Measurements from ENCODE around the gene CD300LB. TPM values are rescaled to one million over a fixed set of nuclear protein-coding genes. Genes with fewer than 3 reads are reported as not detected.
"Not testable (repeated sequence)": the region's sequence is repeated elsewhere in the genome, so short reads cannot be mapped to it uniquely, and the experiment has no call there.

CD300LB gene
- total RNA-seq, 1 donor from 2014 or later: 1.5 TPM

DNA sequence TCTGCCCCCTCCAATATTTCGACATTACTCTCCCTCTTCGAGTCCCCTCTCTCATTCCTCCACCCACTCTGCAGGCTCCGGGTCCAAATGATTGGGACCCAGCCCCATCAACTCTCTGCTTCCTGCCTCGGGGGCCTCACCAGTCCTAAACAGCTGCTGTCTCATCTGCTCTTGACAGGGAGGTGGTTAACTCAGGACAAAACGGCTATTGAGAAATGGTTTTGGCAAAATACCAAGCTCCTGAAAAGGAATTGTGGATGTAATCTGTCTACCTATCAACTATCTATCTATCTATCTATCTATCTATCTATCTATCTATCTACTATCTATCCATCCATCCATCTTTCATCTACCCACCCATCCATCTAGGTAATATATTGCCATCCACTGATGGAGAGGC lies 33.9 kb upstream of the CD300LB start:
- ATAC-seq (no peak), DNase-seq (no peak)
- Histone ChIP-seq H3K36me3 (no peaks in the 10 kb centered on the region), H3K27me3 (ENCODE audit: low read depth) (no peaks in the 10 kb centered on the region), H3K4me3 (no peak overlapping the region), H3K27ac (no peak overlapping the region), H3K4me1 (peaks cover 8% of the 10 kb centered on the region), H3K9me3 (no peaks in the 10 kb centered on the region)
- TF ChIP-seq, protein P1, sequence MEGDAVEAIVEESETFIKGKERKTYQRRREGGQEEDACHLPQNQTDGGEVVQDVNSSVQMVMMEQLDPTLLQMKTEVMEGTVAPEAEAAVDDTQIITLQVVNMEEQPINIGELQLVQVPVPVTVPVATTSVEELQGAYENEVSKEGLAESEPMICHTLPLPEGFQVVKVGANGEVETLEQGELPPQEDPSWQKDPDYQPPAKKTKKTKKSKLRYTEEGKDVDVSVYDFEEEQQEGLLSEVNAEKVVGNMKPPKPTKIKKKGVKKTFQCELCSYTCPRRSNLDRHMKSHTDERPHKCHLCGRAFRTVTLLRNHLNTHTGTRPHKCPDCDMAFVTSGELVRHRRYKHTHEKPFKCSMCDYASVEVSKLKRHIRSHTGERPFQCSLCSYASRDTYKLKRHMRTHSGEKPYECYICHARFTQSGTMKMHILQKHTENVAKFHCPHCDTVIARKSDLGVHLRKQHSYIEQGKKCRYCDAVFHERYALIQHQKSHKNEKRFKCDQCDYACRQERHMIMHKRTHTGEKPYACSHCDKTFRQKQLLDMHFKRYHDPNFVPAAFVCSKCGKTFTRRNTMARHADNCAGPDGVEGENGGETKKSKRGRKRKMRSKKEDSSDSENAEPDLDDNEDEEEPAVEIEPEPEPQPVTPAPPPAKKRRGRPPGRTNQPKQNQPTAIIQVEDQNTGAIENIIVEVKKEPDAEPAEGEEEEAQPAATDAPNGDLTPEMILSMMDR (IDR thresholded peaks at IDR 0.05): no peak
- intact Hi-C loops (cut with DNase I): no loop called here

DNA sequence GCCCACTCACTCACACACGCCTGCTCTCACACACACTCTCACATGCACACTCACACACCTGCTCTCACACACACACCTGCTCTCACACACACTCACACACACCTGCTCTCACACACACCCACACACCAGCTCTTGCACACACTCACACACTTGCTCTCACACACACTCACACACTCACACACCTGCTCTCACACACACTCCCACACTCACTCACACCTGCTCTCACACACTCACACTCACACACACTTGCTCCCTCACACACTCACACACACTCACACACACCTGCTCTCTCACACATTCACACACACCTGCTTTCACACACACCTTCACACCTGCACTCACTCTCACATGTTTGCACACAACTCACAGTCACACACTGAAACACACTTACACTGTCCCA lies 32.1 kb upstream of the CD300LB start:
- ATAC-seq: no peak

DNA sequence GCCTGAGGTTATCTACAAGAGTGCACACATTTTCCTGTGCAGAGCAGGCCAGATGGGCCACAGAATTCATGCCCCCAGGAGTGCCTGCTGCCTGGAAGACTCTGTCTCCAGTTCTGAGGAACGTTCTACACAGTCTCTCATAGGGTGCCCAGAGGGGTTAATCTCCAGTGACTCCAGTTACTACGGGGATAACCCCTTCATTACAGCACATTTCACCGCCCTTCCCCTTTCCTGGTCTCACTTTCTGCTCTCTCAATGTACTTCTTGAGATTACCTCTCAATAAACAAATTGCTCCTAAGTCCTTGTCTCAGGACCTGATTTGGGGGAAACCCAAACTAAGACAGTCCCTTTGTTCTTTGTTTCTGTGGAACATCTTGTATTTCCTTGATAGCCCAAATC lies 30.3 kb upstream of the CD300LB start:
- no peak for ATAC-seq
- no peak for DNase-seq
- Histone ChIP-seq H3K4me1 (no peaks in the 10 kb centered on the region), H3K9me3 (no peaks in the 10 kb centered on the region), H3K36me3 (no peaks in the 10 kb centered on the region), H3K27ac (no peak overlapping the region), H3K4me3 (no peak overlapping the region), H3K27me3 (ENCODE audit: low read depth) (no peaks in the 10 kb centered on the region)
- TF ChIP-seq, protein P1 (IDR thresholded peaks at IDR 0.05): no peak
- intact Hi-C loops (cut with DNase I): no loop called here

More for the DNA sequence above, 32.1 kb upstream of the CD300LB start:
- no peaks in the 10 kb centered on the region for H3K36me3 ChIP-seq
- no peak for DNase-seq
- no peaks in the 10 kb centered on the region for H3K27me3 ChIP-seq (ENCODE audit: low read depth)
- no peaks in the 10 kb centered on the region for H3K9me3 ChIP-seq
- no peak overlapping the region for H3K27ac ChIP-seq
- H3K4me3 ChIP-seq: no peak overlapping the region
- no peaks in the 10 kb centered on the region for H3K4me1 ChIP-seq
- TF ChIP-seq, protein P1 (IDR thresholded peaks at IDR 0.05): no peak
- intact Hi-C loops (cut with DNase I): no loop called here

DNA sequence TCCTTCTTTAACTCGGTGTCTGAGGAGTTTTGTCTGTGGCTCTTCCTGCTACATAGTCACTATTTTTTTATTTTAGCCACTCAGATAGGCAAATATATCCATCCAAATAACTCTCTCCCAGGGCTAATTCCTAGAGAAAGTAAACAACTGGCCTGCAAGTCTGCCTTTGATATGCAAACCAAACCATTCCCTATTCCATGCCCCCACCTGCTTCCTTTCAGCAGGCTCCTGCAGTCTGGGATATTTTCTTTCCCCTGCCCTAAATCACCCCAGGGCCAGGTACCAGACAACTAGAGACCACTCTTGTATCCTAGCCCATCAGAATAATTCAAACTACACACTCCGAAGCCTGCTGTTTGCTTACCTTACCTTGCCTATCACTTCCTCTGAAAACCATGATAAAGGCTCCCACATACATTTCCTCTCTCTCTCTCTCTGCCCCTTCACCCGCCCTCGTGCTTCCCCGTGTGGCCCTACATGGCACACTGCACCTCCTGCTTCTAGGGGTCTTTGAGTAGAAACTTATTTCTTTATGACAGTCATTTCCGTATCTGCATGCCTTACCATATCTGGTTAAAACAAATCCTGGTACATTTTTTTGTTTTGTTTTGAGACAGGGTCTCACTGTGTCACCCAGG lies 27.7 kb upstream of the CD300LB start:
- no peak overlapping the region for H3K27ac ChIP-seq
- H3K9me3 ChIP-seq: no peaks in the 10 kb centered on the region
- ATAC-seq: no peak
- H3K4me3 ChIP-seq: no peak overlapping the region
- no peaks in the 10 kb centered on the region for H3K4me1 ChIP-seq
- H3K27me3 ChIP-seq (ENCODE audit: low read depth): no peaks in the 10 kb centered on the region
- TF ChIP-seq, protein P1 (IDR thresholded peaks at IDR 0.05): no peak
- intact Hi-C loops (cut with DNase I): no loop called here
- no peak for DNase-seq
- no peaks in the 10 kb centered on the region for H3K36me3 ChIP-seq

DNA sequence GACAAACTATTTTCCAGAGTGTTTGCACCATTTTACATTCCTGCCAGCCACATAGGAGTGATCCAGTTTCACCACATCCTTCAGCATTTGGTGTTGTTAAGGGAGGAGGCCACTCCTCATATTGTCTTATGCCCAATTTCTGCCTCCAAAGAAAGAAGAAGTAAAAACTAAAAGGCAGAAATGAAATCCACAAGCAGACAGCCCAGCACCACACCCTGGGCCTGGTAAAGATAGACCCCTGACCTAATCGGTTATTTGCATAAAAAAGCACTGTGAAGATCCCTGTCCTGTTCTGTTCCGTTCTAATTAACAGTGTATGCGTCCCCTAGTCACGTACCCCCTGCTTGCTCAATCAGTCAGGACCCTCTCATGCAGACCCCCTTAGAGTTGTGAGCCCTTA lies 27.1 kb upstream of the CD300LB start:
- DNase-seq; H3K4me3 ChIP-seq; ATAC-seq; H3K4me1 ChIP-seq; H3K36me3 ChIP-seq; H3K27ac ChIP-seq; H3K9me3 ChIP-seq; intact Hi-C loops (cut with DNase I); H3K27me3 ChIP-seq (ENCODE audit: low read depth): not testable (repeated sequence)

DNA sequence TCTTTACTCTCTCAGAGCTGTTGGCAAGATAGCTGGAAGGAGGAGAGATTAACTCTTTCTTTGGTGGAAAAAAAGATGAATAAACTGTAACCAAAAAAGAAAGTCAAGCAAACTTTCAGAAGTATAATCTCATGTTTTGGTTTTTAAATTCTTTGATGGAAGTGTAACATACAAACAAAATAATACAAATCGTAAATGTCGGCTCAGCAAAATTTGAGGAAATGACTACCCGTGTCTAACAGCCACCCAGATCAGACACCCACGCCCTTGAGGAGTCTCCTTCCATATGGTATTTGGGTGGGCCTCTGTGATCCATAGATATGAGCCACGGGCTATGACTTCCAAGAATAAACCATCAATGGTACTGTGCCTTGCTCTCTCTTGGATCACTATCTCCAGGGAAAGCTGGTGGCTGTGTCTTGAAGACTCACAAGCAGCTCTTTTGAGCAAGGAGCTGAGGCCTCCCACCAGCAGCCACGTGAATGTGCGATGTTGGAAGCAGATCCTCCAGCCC lies 24.2 kb upstream of the CD300LB start:
- Histone ChIP-seq H3K36me3 (no peaks in the 10 kb centered on the region), H3K4me1 (no peaks in the 10 kb centered on the region), H3K27me3 (ENCODE audit: low read depth) (no peaks in the 10 kb centered on the region), H3K9me3 (no peaks in the 10 kb centered on the region), H3K27ac (no peak overlapping the region), H3K4me3 (no peak overlapping the region)
- ATAC-seq: no peak
- intact Hi-C loops (cut with DNase I): no loop called here
- TF ChIP-seq, protein P1 (IDR thresholded peaks at IDR 0.05): no peak
- no peak for DNase-seq

Data from lower lobe of right lung (tissue), 2 donors.